Tracheal epithelial cell (primary cell): Measurements from ENCODE around the gene PRAMEF10. TPM values are rescaled to one million over a fixed set of nuclear protein-coding genes. Genes with fewer than 3 reads are reported as not detected.

Experiments
- total RNA-seq: library from RNA; depleted of rRNA; stranded (reverse); fragments of >200 nt; gene quantifications from 2 replicates; pipeline ENCODE4 v1.2.1, GENCODE V29; 2014

Gene PRAMEF10, protein sequence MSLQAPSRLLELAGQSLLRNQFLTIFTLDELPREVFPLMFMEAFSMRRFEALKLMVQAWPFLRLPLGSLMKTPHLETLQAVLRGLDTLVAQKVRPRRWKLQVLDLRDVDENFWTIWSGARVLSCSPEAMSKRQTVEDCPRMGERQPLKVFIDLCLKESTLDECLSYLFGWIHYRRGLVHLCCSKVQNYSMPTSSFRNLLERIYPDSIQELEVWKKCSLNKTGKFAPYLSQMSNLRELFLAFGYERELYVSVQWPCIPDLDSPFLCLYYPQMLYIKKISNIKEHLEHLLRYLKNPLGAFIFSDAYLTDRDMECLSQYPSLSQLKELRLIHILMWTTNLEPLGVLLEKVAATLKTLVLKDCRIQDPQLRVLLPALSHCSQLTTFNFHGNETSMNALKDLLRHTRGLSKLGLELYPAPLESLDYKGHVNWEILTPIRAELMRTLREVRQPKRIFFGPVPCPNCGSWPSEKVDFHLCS
- not detected in 2 replicates for total RNA-seq

GRCh38 chr1:12898170-12898569 is at the start of gene PRAMEF10:
Gene PRAMEF10 (minus strand): TSS chr1:12898270. CDS start chr1:12895847, 2,423 bp downstream.

GRCh38 chr1:12947480-12947879 is 49.4 kb upstream of the PRAMEF10 start, which contains the start of gene PRAMEF6:
Gene PRAMEF6 (minus strand): TSS chr1:12947580. CDS start chr1:12942518, 5,062 bp downstream.

GRCh38 chr1:12916310-12916709 is 18.2 kb upstream of the PRAMEF10 start, which contains the start of gene PRAMEF7:
Gene PRAMEF7 (plus strand): TSS chr1:12916610. CDS start chr1:12917693, 1,083 bp downstream.

DNA sequence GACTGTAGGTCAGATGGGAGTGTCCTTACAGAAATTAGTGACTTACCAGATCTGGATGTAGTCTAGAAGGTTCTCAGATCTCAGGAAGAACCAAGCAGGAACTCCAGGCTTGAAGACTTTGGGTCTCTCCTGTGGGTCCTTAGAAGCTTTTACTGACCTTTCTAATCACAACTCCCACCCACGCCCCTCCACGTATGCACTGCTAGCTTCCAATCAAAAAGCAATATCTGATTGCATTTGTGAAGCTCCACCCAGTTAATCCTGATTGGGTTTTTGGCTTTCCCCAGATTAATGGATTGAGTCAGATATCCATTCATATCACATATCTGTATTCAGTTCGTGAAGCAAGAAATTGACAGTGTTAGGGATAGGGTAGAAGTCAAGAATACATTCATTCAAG is 12.0 kb downstream of the PRAMEF10 start, which contains the start of gene PRAMEF4:
TSS of gene PRAMEF4 (minus strand) at position 101 of the 400 bp plus-strand sequence. CDS start 2,807 bp downstream, outside the sequence.

GRCh38 chr1:12856786-12857185 is 41.3 kb downstream of the PRAMEF10 start, which contains the start of gene PRAMEF2:
Gene PRAMEF2 (plus strand): TSS chr1:12857086. CDS start chr1:12859010, 1,924 bp downstream.

GRCh38 chr1:12848620-12849019 is 49.5 kb downstream of the PRAMEF10 start, which contains the start of gene HNRNPCL1:
Gene HNRNPCL1 (minus strand): TSS chr1:12848720. CDS start chr1:12848289, 431 bp downstream.

Other genes starting within 250 kb of the PRAMEF10 start
- gene AADACL3, start 182.2 kb downstream of the PRAMEF10 start, total RNA-seq = not detected in 2 replicates
- not detected in 2 replicates for gene CFAP107, start 152.1 kb downstream of the PRAMEF10 start, total RNA-seq
- not detected in 2 replicates for gene PRAMEF12, start 124.5 kb downstream of the PRAMEF10 start, total RNA-seq
- not detected in 2 replicates for gene PRAMEF1, start 106.9 kb downstream of the PRAMEF10 start, total RNA-seq
- gene PRAMEF11, start 66.9 kb downstream of the PRAMEF10 start, total RNA-seq = not detected in 2 replicates
- not detected in 2 replicates for gene HNRNPCL1, start 49.5 kb downstream of the PRAMEF10 start, total RNA-seq
- gene PRAMEF2, start 41.2 kb downstream of the PRAMEF10 start, total RNA-seq = not detected in 2 replicates
- not detected in 2 replicates for gene PRAMEF4, start 12.1 kb downstream of the PRAMEF10 start, total RNA-seq
- gene PRAMEF7, start 18.3 kb upstream of the PRAMEF10 start, total RNA-seq = not detected in 2 replicates
- not detected in 2 replicates for gene PRAMEF6, start 49.3 kb upstream of the PRAMEF10 start, total RNA-seq
- not detected in 2 replicates for gene PRAMEF27, start 158.3 kb upstream of the PRAMEF10 start, total RNA-seq
- not detected in 2 replicates for gene HNRNPCL3, start 162.5 kb upstream of the PRAMEF10 start, total RNA-seq
- not detected in 2 replicates for gene PRAMEF25, start 172.5 kb upstream of the PRAMEF10 start, total RNA-seq
- gene HNRNPCL2, start 218.6 kb upstream of the PRAMEF10 start, total RNA-seq = not detected in 2 replicates